ENCODE measurements around the gene THBS2. TPM values are rescaled to one million over a fixed set of nuclear protein-coding genes. Genes with fewer than 3 reads are reported as not detected.

THBS2 gene
- total RNA-seq, 1 experiment from 2014 or later: 0.39 TPM

DNA sequence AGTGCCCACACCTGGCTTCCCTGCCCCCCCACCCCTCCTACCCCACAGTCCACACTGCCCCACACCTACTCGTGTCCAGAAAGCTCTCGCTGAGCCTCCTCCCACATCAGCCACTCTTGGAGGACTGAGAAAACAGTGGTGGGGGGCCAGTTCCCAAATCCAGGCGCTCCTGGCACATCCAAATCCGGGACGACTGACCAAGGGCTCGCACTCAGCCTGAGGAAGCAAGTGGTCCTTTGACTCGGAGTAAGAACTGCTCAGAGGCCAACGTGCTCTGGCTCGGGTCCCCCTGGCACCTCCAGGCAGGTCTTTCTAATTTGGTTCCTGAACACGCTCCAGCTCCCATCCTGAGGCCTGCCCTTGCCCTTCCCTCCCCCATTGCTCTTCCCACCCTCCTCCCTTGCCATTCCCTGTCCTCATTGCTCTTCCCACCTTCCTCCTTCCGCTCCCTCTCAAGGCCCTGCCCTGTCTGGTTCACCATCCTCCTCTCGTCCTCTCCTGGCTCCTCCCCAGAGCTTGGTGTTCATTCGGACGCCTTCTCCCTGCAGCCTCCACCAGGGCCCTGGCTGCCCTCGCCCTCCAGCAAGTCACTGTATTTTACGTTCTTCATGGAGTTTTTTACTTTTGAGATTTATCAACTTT lies 83.6 kb downstream of the THBS2 start:
- POLR2A ChIA-PET: no interaction called here
- no peak for ATAC-seq

More for the DNA sequence above, 83.6 kb downstream of the THBS2 start:
- Histone ChIP-seq H3K36me3 (ENCODE audit: control insufficient read depth in 1 of 2, insufficient read depth in 2 of 2, low read length in 2 of 2) (no peaks in the 10 kb centered on the region), H3K79me2 (ENCODE audit: insufficient read depth, low read length) (no peaks in the 10 kb centered on the region), H3K27ac (ENCODE audit: low read depth, low read length) (no peak overlapping the region), H3K9ac (ENCODE audit: low read length) (no peak overlapping the region), H3K27me3 (ENCODE audit: insufficient read depth, low read length) (no peaks in the 10 kb centered on the region), H3K9me3 (ENCODE audit: control insufficient read depth in 1 of 2, insufficient read depth in 1 of 2, low read depth in 1 of 2, low read length in 2 of 2) (no peaks in the 10 kb centered on the region), H3K4me3 (replicated peaks in 1 of 2; ENCODE audit: low read depth in 1 of 2, low read length in 2 of 2) (no peak overlapping the region), H3K4me2 (ENCODE audit: low read length) (0 out of 2 replicates have a peak overlapping the region, but pooled peaks have one; percentile 78), H3K4me1 (ENCODE audit: control insufficient read depth in 1 of 2, insufficient read depth in 2 of 2, low read length in 2 of 2) (peaks cover 24 to 75% of the 10 kb centered on the region in 2 experiments), H4K20me1 (ENCODE audit: insufficient read depth) (no peaks in the 10 kb centered on the region), H2AFZ (ENCODE audit: low read depth, low read length, poor library complexity, severe bottlenecking) (no peak overlapping the region), H3K9me2 (ENCODE audit: insufficient read depth) (no peaks in the 10 kb centered on the region)
- ChIA-PET RAD21 (ENCODE audit: low non-redundant PET in 1 of 2, low total read pairs in 2 of 2, uncharacterized antibody in 2 of 2, unreplicated experiment in 2 of 2) (no interaction called here), CTCF (no interaction called here)
- TF ChIP-seq, protein P1, sequence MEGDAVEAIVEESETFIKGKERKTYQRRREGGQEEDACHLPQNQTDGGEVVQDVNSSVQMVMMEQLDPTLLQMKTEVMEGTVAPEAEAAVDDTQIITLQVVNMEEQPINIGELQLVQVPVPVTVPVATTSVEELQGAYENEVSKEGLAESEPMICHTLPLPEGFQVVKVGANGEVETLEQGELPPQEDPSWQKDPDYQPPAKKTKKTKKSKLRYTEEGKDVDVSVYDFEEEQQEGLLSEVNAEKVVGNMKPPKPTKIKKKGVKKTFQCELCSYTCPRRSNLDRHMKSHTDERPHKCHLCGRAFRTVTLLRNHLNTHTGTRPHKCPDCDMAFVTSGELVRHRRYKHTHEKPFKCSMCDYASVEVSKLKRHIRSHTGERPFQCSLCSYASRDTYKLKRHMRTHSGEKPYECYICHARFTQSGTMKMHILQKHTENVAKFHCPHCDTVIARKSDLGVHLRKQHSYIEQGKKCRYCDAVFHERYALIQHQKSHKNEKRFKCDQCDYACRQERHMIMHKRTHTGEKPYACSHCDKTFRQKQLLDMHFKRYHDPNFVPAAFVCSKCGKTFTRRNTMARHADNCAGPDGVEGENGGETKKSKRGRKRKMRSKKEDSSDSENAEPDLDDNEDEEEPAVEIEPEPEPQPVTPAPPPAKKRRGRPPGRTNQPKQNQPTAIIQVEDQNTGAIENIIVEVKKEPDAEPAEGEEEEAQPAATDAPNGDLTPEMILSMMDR (IDR thresholded peaks at IDR 0.05 in 2 of 3, conservative IDR thresholded peaks at IDR 0.05 in 1 of 3; ENCODE audit: borderline replicate concordance in 1 of 3, insufficient read depth in 1 of 3, low read depth in 2 of 3, low read length in 2 of 3): no peak
- TF ChIP-seq EZH2phosphoT487 (IDR thresholded peaks at IDR 0.05; ENCODE audit: borderline replicate concordance): no peak
- no peak for TF ChIP-seq FOSL1 (IDR thresholded peaks at IDR 0.05; ENCODE audit: low read depth)
- TF ChIP-seq, protein P2, sequence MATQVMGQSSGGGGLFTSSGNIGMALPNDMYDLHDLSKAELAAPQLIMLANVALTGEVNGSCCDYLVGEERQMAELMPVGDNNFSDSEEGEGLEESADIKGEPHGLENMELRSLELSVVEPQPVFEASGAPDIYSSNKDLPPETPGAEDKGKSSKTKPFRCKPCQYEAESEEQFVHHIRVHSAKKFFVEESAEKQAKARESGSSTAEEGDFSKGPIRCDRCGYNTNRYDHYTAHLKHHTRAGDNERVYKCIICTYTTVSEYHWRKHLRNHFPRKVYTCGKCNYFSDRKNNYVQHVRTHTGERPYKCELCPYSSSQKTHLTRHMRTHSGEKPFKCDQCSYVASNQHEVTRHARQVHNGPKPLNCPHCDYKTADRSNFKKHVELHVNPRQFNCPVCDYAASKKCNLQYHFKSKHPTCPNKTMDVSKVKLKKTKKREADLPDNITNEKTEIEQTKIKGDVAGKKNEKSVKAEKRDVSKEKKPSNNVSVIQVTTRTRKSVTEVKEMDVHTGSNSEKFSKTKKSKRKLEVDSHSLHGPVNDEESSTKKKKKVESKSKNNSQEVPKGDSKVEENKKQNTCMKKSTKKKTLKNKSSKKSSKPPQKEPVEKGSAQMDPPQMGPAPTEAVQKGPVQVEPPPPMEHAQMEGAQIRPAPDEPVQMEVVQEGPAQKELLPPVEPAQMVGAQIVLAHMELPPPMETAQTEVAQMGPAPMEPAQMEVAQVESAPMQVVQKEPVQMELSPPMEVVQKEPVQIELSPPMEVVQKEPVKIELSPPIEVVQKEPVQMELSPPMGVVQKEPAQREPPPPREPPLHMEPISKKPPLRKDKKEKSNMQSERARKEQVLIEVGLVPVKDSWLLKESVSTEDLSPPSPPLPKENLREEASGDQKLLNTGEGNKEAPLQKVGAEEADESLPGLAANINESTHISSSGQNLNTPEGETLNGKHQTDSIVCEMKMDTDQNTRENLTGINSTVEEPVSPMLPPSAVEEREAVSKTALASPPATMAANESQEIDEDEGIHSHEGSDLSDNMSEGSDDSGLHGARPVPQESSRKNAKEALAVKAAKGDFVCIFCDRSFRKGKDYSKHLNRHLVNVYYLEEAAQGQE (IDR thresholded peaks at IDR 0.05; ENCODE audit: low read depth): no peak
- TF ChIP-seq, protein P3, sequence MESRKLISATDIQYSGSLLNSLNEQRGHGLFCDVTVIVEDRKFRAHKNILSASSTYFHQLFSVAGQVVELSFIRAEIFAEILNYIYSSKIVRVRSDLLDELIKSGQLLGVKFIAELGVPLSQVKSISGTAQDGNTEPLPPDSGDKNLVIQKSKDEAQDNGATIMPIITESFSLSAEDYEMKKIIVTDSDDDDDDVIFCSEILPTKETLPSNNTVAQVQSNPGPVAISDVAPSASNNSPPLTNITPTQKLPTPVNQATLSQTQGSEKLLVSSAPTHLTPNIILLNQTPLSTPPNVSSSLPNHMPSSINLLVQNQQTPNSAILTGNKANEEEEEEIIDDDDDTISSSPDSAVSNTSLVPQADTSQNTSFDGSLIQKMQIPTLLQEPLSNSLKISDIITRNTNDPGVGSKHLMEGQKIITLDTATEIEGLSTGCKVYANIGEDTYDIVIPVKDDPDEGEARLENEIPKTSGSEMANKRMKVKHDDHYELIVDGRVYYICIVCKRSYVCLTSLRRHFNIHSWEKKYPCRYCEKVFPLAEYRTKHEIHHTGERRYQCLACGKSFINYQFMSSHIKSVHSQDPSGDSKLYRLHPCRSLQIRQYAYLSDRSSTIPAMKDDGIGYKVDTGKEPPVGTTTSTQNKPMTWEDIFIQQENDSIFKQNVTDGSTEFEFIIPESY (IDR thresholded peaks at IDR 0.05; ENCODE audit: extremely low read depth, insufficient replicate concordance, low read length): no peak
- TF ChIP-seq TCF7L2 (IDR thresholded peaks at IDR 0.05; ENCODE audit: borderline replicate concordance, extremely low read depth, insufficient read depth, insufficient read length): no peak
- TF ChIP-seq EGR1 (IDR thresholded peaks at IDR 0.05; ENCODE audit: low read depth): no peak
- TF ChIP-seq EZH2 (IDR thresholded peaks at IDR 0.05): no peak
- TF ChIP-seq SRF (IDR thresholded peaks at IDR 0.05; ENCODE audit: low read depth): no peak
- no peak for TF ChIP-seq POLR2AphosphoS5 (IDR thresholded peaks at IDR 0.05; ENCODE audit: low read depth, low read length)
- no peak for TF ChIP-seq RAD21 (IDR thresholded peaks at IDR 0.05; ENCODE audit: low read depth)
- TF ChIP-seq CBX3 (IDR thresholded peaks at IDR 0.05; ENCODE audit: low read depth): no peak
- TF ChIP-seq ELF1 (IDR thresholded peaks at IDR 0.05; ENCODE audit: borderline replicate concordance, low read depth): no peak
- DNase-seq (ENCODE audit: low read depth, low spot score): no peak
- intact Hi-C loops (cut with micrococcal nuclease): no loop called here
- no TSS peak for BruUV-seq (replicated peaks)

Measured in HCT116 (cell line).